Epidermal melanocyte (primary cell): Measurements from ENCODE around the gene ILRUN.
A peak's percentile ranks its signal among the peaks of the same experiment; 100 is the strongest.
"Not testable (repeated sequence)": the region's sequence is repeated elsewhere in the genome, so short reads cannot be mapped to it uniquely, and the experiment has no call there.

Source experiments
- DNase-seq: peaks from one replicate; pipeline ENCODE4 v3.0.0; 2011; ENCODE audit warnings: low spot score; ENCODE audit not compliant: insufficient read length

ILRUN gene

GRCh38 chr6:34696739-34697543, at the start of gene ILRUN:
Gene ILRUN (minus strand): TSS chr6:34696767. CDS start chr6:34696603, 164 bp downstream.
- peak; percentile 81 for DNase-seq

- no peak for DNase-seq
Observed at GRCh38 chr6:34745277-34746103, 48.9 kb upstream of the ILRUN start.

GRCh38 chr6:34744294-34744647, 47.7 kb upstream of the ILRUN start:
- DNase-seq = not testable (repeated sequence)

- DNase-seq = no peak
Observed at GRCh38 chr6:34743625-34744293, 47.2 kb upstream of the ILRUN start.

- DNase-seq = no peak
Observed at GRCh38 chr6:34742094-34742493, 45.5 kb upstream of the ILRUN start.

DNA sequence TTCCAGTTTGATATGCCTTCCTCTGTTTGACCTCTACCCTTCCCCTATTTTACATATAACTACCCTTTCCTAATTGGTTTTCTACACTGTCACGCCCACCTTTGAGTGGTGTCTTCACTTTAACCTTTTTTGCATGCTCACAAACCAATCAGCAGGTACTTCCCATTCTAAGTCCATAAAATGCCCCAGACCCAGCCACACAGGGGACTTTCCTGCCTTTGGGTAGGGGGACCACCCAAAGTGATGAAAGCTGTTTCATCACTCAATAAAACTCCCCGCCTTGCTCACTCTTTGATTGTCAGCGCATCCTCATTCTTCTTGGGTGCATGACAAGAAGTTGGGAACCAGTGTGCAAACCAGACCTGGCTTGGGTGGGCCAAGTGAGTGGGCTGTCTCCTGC, 40.3 kb upstream of the ILRUN start:
- DNase-seq = no peak

GRCh38 chr6:34731393-34732060, 35.0 kb upstream of the ILRUN start:
- no peak for DNase-seq

DNA sequence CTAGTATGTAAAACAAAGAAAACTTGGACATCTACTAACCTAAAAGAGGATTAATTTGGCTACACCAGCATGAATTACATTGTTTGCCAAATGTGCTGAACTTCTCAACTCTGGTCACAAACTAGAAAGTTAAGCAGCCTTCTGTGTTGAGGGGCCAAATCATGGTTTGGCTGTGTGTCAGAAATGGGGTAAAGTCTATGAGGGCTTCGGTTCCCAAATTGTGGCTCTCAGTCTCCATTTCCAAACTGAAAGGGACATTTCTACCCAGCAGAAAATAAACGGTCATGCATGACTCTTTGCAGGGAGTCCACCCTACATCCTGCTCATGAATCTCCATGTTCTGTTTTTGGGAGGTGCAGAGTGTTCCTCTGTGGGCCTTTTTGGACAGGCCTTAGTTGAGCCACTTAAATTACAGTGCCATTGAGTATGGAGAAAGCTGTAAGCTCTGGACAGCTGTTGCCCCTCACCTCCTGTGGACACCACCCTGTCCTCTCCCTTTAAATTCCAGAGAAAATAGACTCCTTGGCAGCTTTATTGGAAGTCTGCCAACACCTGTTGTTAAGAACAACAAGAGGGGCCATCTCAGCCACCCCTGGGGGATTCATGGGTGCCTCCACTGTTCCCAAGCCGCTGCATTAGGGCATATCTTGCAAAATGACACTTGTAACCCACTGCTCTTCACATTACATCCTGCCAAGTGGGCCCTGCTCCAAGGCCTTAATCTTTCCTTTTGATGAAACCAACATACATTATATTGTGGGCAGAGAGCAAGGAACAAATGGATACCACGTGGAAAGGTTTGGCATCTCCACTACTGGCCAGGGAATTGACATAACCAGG, 33.3 kb upstream of the ILRUN start:
- DNase-seq = no peak

DNA sequence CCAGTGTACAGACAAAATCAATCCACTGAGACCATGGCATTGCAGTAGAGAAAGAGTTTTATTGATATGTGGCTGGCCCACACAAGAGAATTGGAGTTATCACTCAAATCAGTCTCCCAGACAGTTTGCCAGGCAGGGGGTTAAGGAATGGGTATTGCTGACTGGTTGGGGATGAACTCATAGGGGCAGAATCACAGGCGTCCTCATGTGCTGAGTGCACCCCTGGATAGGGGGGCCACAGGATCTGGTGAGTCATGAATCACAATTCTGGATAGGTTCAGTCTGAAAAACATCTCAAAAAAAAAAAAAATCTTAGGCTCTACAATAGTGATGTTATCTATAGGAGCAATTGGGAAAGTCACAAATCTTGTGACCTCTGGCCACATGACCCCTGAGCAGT, 29.5 kb upstream of the ILRUN start:
- DNase-seq = no peak

DNA sequence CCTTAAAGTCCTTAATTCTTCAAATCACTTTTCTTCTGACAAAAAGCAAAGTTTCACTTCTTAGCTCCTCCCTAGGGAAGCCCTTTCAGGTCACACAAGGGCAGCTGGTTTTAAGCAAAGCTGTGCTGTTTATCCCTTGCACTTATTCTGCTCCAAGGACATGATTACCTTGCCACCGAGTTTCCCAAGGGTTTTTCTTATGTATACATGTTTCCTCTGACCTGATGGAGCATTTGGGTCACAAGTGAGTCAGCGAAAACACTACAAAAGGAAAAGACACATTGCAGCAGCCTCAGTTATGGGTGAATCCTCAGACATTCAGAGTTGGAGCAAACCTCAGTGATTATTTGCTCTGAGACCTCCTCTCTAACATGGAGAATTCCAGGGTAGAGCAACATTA, 26.6 kb upstream of the ILRUN start:
- no peak for DNase-seq

GRCh38 chr6:34722451-34722850, 25.9 kb upstream of the ILRUN start:
- DNase-seq = no peak

DNA sequence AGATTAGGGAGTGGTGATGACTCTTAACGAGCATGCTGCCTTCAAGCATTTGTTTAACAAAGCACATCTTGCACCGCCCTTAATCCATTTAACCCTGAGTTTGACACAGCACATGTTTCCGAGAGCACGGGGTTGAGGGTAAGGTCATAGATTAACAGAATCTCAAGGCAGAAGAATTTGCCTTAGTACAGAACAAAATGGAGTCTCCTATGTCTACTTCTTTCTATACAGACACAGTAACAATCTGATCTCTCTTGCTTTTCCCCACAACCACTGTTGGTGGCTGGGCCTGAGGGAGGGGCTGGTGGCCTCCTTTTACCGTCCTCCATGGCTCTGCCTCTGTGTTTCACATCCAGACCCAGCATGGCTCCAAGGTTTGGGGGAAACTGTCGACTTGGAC, 23.6 kb upstream of the ILRUN start:
- not testable (repeated sequence) for DNase-seq

GRCh38 chr6:34719646-34720045, 23.1 kb upstream of the ILRUN start:
- not testable (repeated sequence) for DNase-seq

DNA sequence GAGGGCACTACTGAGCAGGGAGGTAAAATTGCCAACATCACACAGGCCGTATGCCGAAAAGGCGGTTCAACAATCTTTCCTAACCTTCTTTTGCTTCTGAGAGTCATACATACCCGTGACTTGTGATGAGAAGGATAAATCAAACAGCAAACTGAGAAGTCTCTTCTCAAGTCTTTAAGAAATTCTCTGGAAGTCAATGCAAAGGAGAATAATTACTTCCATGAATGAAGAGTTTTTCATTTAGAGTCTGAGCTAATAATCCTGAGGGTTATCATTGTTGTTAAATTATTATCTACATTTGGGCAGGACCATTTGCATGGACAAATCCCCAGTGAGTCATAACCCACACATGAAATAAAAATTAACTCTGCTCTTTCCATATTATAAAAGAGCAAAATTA, 22.4 kb upstream of the ILRUN start:
- DNase-seq = no peak

DNA sequence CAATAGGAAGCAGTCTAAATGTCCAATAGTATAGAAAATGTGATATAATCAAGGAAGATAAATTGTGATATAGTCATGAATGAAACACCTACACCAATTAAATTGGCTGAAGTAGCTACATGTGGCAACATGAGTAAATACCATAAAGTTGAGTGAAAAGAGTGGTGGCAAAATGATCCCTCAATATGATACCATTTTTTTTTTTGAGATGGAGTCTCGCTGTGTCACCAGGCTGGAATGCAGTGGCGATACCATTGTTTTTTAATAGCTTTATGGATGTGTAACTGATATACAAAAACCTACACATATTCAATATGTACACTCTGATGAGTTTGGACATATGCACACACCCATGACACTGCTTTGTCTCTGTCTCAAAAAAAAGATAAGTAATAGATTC, 20.9 kb upstream of the ILRUN start:
- no peak for DNase-seq

DNA sequence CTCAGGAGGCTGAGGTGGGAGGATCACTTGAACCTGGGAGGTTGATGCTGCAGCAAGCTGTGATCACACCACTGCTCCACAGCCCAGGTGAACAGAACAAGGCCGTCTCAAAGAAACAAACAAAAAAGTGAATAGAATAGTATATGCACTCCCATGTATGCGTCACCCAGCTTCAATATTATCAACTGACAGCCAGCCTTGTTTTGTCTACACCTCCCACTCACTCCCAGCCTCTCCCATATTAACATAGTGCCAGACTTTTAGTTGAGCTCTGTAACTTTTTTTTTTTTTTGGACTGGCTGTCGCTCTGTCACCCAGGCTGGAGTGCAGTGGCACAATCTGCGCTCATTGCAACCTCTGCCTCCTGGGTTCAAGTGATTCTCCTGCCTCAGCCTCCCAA, 18.1 kb upstream of the ILRUN start:
- DNase-seq = no peak

DNA sequence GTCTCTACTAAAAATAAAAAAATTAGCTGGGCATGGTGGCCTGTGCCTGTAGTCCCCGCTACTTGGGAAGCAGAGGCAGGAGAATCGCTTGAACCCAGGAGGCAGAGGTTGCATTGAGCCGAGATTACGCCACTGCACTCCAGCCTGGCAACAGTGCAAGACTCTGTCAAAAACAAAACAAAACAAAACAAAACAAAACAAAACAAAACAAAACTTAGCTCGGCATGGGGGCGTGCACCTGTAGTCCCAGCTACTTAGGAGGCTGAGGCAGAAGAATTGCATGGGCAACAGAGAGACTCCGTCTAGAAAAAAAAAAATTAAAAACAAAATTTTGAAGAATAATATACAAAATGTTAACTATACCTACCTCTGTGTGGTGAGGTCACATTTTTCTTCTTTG, 16.3 kb upstream of the ILRUN start:
- not testable (repeated sequence) for DNase-seq

- DNase-seq = no peak
Observed at GRCh38 chr6:34709386-34709785, 12.8 kb upstream of the ILRUN start.

DNA sequence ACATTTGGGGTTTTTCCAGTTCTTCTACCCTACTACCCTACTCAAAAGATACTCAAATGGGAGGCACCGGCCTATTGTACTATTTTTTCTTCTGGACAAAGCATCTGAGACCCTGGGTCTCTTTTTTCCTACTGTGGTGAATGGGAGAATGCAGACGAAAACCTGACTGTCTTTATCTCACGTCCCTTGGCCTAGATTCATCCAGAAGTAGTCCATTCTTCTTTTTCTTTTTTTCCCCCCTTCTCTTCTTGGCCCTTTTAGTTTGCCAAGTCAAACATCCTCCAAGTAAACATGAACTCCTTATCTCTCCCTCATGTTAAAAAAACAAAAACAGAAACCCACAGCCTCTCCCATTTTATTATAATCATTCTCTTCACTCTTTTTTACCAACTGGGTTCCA, 8.7 kb upstream of the ILRUN start:
- no peak for DNase-seq

DNA sequence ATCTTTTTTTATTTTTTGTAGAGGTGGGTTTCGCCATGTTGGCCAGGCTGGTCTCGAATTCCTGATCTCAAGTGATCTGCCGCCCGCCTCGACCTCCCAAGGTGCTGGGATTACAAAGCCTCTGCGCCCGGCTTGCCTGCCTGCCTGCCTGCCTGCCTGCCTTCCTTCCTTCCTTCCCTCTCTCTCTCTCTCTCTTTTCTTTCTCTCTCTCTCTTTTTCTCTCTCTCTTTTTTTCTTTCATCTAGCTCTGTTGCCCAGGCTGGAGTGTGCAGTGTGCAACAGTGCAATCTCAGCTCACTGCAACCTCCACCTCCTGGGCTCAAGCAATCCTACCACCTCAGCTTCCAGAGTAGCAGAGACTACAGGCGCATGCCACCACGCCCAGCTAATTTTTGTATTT, 4.6 kb upstream of the ILRUN start:
- DNase-seq = no peak
